ENCODE results near the gene LRRC74A. TPM values are rescaled to one million over a fixed set of nuclear protein-coding genes. Genes with fewer than 3 reads are reported as not detected.

Gene LRRC74A
- not detected in 3 replicates for total RNA-seq
- long read RNA-seq = 0 reads

- TF ChIP-seq CTCF (IDR thresholded peaks at IDR 0.05) = no peak
- H3K36me3 Mint-ChIP-seq (ENCODE audit: low read depth) = no peaks in the 10 kb centered on the region
- peaks cover 17% of the 10 kb centered on the region for H3K27me3 Mint-ChIP-seq (ENCODE audit: low read depth)
- no peak for DNase-seq (ENCODE audit: low spot score)
- no peak within 1 kb of the TSS for H3K27ac Mint-ChIP-seq (ENCODE audit: unreplicated experiment)
- no peak within 1 kb of the TSS for H3K4me3 Mint-ChIP-seq (ENCODE audit: unreplicated experiment)
- no peaks in the 10 kb centered on the region for H3K4me1 Mint-ChIP-seq (ENCODE audit: low read depth)
- no peaks in the 10 kb centered on the region for H3K9me3 Mint-ChIP-seq (ENCODE audit: low read depth)
Measured at GRCh38 chr14:76826122-76826521, at the start of gene LRRC74A. Gene LRRC74A (plus strand): TSS chr14:76826408. CDS start chr14:76826698, 290 bp downstream.

- Mint-ChIP-seq H3K4me1 (ENCODE audit: low read depth) (peaks cover 31% of the 10 kb centered on the region), H3K4me3 (ENCODE audit: unreplicated experiment) (no peak overlapping the region), H3K36me3 (ENCODE audit: low read depth) (no peaks in the 10 kb centered on the region), H3K9me3 (ENCODE audit: low read depth) (no peaks in the 10 kb centered on the region), H3K27ac (ENCODE audit: unreplicated experiment) (no peak overlapping the region), H3K27me3 (ENCODE audit: low read depth) (no peaks in the 10 kb centered on the region)
- TF ChIP-seq CTCF (IDR thresholded peaks at IDR 0.05) = no peak
- DNase-seq (ENCODE audit: low spot score) = peak; percentile 79
Measured at GRCh38 chr14:76776428-76777251, 49.6 kb upstream of the LRRC74A start.

GRCh38 chr14:76777721-76778120, 48.5 kb upstream of the LRRC74A start:
- H3K9me3 Mint-ChIP-seq (ENCODE audit: low read depth) = no peaks in the 10 kb centered on the region
- no peaks in the 10 kb centered on the region for H3K27me3 Mint-ChIP-seq (ENCODE audit: low read depth)
- H3K4me1 Mint-ChIP-seq (ENCODE audit: low read depth) = peaks cover 30% of the 10 kb centered on the region
- no peak overlapping the region for H3K4me3 Mint-ChIP-seq (ENCODE audit: unreplicated experiment)
- DNase-seq (ENCODE audit: low spot score) = peak; percentile 57
- no peak overlapping the region for H3K27ac Mint-ChIP-seq (ENCODE audit: unreplicated experiment)
- H3K36me3 Mint-ChIP-seq (ENCODE audit: low read depth) = no peaks in the 10 kb centered on the region
- TF ChIP-seq CTCF (IDR thresholded peaks at IDR 0.05) = no peak

- peaks cover 29% of the 10 kb centered on the region for H3K4me1 Mint-ChIP-seq (ENCODE audit: low read depth)
Measured at GRCh38 chr14:76778546-76779215, 47.5 kb upstream of the LRRC74A start.

More at GRCh38 chr14:76778546-76779215, 47.5 kb upstream of the LRRC74A start:
- Mint-ChIP-seq H3K27ac (ENCODE audit: unreplicated experiment) (no peak overlapping the region), H3K9me3 (ENCODE audit: low read depth) (no peaks in the 10 kb centered on the region), H3K27me3 (ENCODE audit: low read depth) (no peaks in the 10 kb centered on the region), H3K4me3 (ENCODE audit: unreplicated experiment) (no peak overlapping the region), H3K36me3 (ENCODE audit: low read depth) (no peaks in the 10 kb centered on the region)
- TF ChIP-seq CTCF (IDR thresholded peaks at IDR 0.05) = no peak
- DNase-seq (ENCODE audit: low spot score) = peak; percentile 71

Data from chondrocyte (in vitro differentiated cells).